Activated T-cell treated with anti-CD3 and anti-CD28 coated beads for 24 hours (primary cell): Measurements from ENCODE around the gene MAT1A.
"Not testable (repeated sequence)": the region's sequence is repeated elsewhere in the genome, so short reads cannot be mapped to it uniquely, and the experiment has no call there.

Experiments
- DNase-seq: peaks from one replicate; pipeline ENCODE4 v3.0.0-alpha.2; 2020; ENCODE audit warnings: low read depth

MAT1A gene

DNA sequence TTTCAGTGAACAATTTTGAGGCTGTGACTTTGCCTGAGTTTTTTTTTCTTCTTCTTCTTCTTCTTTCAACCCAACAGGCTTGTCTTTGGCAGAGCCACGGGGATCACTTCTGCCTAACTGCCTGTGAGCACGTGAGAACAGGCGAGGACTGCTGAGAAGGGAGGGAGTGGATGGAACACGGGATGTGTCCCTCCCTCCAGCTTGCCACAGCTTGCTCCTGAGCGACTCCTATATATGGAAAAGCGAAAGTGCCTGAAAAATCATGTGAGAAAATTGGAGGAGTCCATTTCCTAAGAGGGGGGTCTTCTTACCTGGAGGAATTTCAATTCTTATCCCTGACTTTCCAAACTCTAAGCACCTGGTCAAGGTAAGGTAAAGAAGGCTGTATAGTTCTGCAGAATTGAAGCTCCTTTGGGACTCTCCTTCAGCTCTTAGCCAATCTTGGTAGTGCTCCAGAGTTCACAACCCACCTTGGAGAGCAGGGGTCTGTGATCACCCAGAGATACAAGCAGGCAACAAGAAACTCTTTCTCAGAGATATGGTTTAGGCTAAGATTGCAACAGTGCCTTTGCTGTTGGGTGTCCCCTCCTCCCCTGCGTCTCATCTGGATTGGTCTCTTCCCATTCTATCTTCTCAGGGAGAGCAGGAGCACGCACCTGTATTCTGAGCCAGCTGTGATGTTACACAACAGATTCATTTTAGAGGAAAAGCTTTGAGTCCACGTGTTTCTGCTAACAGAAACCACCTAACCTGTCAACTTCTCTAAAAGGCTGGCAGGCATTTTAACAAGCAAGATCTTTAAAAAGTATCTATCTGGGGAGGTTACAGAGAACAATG is at the start of gene MAT1A:
TSS of gene MAT1A (minus strand) at position 208 of the 837 bp plus-strand sequence. CDS start 235 bp downstream, outside the sequence.
- no peak for DNase-seq

DNA sequence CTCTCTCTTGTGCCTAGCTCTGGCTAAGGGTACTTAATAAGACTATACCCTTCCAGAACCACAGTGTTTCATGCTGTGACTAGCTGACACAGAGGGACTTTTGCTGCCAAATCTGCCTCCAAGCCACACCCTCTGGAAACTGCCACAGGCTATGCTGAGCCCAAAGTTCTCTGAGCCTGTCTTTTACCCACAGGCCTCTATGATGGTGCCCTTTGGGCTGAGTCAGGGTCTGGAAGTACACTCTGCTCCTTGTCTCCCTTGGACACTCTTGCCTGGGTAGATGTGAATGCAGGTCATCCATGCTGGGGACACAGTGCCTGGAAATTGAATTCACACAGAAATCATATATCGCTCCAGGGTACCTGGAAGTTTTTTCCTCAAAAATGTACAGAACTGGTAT is 44.5 kb upstream of the MAT1A start:
- DNase-seq, result no peak

DNA sequence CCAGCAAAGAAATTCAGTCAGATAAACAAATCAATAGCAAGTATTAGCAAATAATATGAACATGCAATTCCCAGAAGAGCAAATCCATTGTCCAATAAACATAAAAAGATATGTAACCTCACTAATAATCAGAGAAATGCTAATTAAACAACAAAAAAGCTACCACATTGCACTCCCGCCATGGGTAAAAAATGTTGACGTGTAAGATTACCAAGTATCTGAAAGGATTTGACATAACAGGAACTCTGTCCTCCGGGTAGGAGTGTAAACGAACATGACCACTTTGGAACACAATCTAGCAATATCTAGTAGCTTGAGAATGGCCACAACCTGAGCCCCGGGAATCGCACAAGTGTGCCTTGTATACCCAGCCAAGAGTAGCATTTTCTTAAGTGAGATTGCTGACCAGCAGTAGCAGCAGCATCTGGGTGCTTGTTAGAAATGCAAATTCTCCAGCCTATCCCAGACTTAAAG is 35.5 kb upstream of the MAT1A start:
- DNase-seq, result no peak

DNA sequence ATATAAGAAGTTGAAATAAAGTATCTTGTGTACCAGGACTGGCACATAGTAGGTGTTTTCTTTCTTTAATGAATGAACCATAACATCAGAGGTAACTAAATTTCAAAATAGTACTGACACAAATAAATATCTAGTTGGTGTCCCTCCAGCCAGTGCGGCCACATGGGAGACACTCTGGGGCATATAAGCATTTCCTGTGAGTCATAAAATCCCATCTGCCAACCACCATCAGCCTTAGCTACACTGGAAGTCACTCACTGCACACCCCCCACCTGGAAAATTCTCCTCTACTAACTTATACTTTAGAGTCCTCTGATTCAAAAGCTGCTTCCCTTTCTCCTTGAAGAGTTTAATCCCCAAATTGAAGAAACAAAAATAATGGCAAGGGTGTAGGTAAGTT is 34.6 kb upstream of the MAT1A start:
- DNase-seq, result no peak

DNA sequence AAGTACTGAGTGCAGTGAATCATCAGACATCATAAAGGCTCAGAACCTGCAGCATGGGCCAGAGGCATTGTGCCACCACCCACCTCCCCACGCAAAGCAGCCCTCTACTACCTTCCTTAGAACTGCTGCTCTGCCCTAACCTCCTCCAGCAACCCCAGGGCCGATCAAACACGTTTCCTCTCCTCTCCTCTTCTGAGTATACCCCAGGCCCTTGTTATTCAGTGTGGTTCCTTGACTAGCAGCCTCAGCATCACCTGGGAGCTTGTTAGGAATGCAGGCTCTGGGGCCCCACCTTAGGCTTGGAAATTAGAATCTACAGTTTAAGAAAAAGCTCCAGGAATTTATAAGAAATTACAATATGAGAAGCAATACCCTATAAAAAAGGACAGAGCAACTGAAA is 33.9 kb upstream of the MAT1A start:
- no peak for DNase-seq

DNA sequence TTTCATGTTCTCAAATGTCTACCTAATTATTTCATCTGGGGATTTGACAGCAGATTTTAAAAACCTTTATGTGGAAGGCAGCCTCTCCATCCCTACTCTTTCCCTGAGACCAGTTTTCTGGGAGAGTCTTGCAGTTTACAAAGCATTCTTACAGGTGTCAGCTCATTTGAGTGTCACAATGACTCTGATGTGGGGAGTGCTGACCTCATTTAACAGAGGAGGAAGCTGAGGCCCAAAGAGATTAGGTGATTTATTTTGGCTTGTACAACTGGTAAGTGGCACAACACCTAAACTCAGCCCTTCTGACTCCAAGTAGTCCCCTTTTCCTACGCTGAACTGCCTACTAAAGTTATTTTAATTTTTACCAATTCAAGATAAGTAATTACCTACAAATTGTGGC is 33.3 kb upstream of the MAT1A start:
- DNase-seq, result no peak

DNA sequence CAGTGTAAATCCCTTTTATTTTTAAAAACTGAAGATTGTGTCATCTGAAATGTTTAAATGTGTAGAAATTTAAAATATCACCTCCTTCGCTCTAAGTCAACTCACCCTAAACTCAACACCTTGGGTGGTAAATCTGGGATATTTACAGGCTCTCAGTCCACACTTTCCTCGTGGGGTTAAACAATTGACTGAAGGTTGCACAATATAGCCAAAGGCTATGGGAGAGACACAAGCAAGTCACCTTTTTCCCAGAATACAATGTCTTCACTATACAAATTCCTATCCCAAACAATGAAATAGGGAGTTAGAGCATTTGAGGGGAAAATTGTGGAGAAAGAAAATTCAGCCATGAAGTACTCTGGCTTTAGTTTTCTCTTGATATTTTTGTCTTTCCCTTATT is 32.7 kb upstream of the MAT1A start:
- DNase-seq, result no peak

DNA sequence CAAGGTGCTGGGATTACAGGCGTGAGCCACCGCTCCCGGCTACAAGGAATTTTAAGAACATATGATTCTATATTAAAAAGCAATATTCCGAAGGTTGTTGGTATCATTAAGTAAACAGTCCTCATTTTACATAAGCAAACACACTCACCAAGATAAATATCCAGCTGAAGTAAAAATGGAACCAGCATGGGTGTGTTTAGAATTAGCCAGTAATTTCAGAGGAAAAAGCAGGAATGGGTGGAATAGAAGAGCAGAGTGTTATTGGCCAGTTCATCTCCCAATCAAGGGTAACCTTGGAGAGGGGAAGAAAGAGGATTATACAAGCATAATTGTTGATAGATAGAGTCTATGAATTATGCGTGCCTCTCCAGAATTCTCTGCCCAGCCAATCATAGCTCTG is 31.7 kb upstream of the MAT1A start:
- no peak for DNase-seq

DNA sequence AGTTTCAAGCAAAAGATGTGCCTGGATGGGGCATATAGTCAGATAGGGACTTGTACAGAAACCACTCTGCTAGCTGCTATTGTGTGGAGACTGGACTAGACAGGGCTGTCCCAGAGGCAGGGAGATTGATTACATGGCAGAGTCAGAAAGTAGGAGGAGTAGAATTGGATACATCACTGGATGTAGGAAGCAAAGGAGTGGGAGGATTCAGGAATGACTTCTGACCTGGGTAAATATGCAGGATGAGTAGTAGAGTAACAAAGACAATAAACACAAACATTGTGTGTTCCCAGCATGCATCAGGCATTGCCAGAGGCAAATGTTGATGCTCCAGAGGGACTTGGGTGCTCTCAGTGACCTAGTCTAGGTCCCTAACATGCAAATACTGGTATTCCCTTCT is 30.9 kb upstream of the MAT1A start:
- no peak for DNase-seq

DNA sequence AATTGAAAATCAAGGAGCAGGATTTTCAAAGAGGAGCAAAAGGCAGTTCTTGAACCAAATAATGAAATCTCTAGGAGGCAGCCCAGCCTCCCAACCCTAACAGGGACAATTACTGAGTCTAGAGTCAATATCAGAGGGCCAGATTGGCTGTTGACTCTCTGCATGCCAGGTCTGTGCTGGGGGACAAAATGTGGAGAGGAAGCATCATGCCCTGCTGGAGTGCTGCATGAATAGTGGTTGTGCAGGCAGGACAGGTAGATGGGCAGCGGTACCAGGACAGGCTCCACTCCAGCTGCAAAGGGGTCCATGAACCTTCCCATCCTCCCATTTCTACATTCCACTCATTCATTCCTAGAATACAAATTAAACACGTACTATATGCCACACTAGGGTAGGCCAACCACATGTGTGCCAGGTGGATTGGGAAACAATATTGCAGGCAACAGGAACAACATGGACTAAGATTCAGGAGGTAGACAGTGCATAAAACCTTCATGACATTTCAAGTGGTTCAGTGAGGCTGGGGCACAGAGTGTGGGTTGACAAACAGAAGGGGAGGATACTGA is 30.4 kb upstream of the MAT1A start:
- no peak for DNase-seq

DNA sequence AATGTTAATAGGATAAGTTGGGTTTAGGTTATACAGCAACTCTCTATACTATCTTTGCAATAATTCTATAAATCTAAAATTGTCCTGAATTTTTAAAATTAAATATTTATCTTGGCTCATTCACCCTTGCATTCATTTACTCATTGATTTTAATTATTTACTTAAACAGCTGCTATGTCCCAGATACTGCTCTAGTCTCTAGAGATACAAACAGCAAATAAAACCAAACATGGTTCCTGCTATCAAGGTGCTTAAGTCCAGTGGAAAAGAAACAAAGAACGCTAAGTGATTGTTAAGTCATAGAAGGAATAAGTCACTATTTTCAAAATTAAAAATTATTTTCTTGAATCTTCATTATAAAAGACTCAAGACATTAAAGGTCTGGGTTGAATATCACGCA is 29.9 kb upstream of the MAT1A start:
- DNase-seq, result no peak

DNA sequence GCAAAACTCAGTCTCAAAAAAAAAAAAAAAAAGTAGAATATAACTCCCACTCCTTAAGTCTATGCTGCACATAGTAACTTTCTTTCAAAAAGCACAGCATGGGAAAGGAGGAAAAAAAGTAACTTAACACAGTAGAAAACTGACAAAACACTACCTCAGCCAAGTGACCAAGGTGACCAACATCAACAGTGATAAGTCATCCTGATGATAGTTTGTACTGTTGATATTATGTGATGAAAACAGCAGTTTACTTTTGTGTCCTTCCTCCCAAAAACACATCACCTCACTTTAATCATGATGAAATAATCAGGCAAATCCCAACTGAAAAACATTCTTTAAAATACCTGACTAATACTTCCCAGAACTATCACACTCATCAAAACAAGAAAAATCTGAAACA is 29.3 kb upstream of the MAT1A start:
- no peak for DNase-seq

DNA sequence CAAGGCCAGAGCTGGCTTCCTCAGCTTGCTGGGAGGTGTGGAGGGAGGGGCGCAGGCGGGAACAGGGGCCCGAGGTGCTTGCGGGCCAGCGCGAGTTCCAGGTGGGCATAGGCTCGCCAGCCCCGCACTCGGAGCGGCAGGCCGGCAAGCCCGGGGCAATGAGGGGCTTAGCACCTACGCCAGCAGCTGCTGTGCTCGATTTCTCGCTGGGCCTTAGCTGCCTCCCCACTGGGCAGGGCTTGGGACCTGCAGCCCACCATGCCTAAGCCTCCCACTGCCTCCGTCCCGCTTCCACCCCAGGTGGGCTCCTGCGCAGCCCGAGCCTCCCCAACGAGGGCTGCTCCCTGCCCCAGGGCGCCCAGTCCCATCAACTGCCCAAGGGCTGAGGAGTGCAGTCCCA is 25.9 kb upstream of the MAT1A start:
- DNase-seq, result no peak

DNA sequence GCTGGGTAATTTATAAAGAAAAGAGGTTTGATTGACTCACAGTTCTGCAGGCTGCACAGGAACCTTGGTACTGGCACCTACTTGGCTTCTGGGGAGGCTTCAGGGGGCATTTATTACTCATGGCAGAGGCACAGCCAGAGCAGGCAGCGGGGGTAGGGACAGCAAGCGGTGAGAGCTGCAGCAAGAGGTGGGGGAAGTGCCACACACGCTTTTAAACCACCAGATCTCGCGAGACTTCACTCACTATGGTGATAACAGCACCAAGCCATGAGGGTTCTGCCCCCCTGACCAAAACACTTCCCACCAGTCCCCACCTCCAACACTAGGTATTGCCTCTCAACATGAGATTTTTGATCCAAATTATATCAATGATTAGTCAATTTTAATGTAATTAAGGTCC is 24.1 kb upstream of the MAT1A start:
- no peak for DNase-seq

DNA sequence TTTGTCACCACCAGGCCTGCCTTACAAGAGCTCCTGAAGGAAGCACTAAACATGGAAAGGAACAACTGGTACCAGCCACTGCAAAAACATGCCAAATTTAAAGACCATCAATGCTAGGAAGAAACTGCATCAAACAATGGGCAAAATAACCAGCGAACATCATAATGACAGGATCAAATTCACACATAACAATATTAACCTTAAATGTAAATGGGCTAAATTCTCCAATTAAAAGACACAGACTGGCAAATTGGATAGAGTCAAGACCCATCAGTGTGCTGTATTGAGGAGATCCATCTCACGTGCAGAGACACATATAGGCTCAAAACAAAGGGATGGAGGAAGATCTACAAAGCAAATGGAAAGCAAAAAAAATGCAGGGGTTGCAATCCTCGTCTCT is 16.5 kb upstream of the MAT1A start:
- not testable (repeated sequence) for DNase-seq

DNA sequence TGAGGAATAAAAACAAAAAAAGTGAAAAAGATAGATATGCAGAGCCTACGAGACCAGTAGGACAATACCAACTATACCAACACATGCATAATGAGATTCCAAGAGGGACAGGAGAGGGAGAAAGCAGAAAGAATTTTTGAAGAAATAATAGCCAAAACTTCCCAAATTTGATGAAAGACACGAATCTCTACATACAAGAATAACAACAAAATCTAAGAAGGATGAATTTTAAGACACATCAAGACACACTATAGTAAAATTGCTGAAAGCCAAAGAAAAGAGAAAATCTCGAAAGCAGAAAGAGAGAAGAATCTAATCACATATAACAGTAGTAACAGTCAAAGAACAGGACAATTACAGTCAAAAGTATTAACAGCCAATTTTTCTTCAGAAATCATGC is 7.5 kb upstream of the MAT1A start:
- no peak for DNase-seq

DNA sequence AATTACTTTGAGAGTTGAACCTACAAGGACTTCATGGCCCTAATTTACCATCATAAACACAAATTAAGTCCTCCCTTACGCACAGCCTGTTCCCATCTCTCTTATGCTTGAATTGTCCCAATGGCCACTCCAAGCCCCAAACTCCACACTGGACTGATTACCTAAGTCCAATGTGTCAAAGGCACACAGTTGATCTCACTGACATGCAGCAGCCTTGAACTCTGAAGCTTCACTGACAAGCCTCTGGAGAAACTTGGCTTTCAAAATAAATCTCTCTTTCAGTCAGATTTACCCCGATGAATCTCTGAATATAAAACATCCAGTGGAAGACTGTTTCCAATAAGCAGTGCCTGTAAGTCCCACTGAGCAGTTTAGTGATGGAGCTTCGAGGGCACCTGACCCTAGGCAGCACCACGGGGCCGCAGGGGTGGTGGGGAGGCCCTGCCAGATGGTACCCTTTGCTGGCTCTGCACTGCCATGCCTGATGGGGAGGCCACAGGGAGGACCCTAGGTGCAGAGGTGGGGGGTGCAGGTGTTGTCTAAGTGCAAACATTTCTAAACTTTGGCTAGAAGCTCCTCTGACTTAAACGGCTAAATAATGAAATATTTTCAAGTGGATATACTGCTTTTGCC is 3.3 kb upstream of the MAT1A start:
- DNase-seq, result no peak

DNA sequence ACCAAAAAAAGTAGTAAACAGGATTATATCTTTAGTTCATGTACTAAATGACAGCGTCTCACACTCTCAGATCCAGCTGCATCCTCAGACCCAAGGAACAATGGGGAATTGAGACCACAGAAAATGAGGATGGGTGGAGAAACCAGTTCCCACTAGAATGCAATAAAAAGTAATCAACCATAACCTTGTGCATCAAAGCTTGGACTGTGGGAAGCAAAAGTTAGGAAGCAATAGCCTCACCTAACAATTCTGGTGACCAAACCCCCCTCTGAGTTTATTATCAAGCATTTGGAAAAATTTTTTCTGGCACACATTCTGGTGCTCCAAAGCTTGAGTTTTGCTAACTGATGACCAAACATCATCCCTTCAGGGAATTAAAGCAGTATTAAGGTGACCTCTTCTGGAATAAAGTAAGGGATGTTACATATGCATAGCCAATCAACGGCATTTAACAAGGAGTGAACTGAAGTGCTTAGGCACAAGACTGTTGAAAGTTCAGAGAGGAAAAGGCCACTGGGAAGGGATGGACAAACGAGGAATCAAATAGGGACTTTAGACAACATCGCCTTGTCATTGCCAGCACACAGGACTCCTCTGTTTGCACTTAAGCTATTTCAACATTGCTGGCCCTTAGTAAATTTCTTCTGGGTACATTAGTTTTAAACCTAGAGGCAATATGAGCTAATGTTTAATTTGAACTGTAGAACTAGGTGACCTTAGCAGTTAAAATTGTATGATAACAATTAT is 1.2 kb upstream of the MAT1A start:
- no peak for DNase-seq

DNA sequence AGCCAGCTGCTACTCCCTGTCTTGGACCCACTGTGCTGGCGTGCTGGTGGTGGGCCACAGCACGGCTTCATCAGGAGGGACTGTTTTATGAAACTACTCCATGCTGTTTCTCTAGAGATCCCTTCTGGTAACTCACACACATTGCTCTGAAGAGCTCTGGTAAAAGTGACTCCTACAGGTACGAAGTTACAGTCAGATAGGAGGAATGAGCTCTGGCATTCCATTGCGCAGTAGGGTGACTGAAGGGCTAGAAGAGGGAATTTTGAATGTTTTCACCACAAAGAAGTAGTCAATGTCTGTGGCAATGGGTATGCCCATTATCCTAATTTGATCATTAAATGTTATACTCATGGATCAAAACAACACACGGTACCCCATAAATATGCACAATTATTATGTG is 609 bp downstream of the MAT1A start:
- DNase-seq, result no peak

DNA sequence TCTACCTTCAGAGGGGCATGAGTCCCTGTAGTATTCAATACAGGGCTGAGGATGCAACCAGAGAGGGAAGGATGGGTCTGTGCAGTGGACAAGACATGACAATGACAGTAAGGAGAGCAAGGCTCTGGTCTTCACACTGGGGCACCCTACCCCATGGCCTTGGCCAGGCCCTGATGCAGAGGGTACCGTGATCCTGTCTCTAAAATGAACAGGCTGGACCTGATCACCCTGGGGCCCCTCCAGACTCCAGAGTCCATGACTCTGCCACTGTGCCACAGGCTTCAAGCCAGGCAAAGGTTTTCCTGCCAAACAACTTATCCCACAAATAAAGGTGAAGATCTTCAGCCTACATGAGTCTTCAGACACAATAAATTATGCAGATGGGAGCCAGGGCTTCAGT is 4.9 kb downstream of the MAT1A start:
- DNase-seq, result no peak

DNA sequence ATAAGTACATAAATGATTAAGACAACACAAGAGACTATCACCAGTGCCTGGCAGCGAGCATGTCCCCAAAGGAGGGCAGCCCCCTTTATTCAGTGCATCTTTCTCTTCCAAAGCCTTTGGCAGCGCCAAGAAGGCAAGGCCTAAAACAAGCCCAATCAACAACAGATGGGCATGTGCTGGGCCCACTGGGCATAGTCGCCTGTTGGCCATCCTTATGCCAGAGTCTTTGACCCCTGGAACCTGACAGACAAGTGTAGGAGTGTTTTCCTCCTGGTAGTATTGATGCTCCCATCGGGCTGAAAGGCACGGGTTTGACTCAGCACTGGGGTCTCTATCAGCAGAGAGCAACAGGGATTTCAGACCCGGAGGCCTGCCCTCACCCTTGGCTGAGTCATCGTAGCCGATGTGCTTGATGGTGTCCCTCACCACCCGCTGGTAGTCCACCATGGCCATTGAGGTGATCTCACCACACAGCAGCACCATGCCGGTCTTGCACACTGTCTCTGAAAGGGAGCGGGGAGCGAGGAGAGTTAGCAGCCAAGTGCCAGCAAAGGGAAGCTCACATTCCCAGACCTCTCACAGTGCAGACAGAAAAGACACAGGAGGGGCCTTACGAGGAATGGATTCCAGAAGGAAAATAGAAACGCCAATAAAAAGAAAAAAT is 5.8 kb downstream of the MAT1A start:
- DNase-seq, result no peak

DNA sequence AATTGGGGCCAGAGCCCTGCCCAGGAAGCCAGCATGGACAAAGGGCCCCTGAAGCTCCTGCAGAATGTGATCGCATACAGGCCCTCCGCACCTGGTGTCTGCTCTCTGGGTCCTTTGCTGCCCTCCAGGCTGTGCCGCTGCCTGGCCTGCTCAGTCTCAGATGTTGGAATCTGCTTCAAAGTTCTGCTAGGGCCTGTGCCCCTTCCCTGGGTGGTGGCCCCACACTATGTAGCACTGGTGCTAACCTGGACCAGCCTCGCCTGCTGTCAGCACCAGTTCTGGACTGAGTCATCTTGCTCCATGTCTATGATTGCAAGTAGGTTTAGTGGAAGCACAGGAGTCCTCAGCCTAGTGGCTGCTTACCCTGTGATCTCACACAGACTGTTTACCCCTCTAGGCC is 6.3 kb downstream of the MAT1A start:
- no peak for DNase-seq
